GM18498 (cell line): ENCODE results near the gene ROPN1B.
"Not testable (repeated sequence)": the region's sequence is repeated elsewhere in the genome, so short reads cannot be mapped to it uniquely, and the experiment has no call there.

ENCODE experiments used
- ATAC-seq: cut with Tn5 transposase; IDR thresholded peaks from one replicate; pipeline ENCODE4 v1.9.1; 2021; ENCODE audit warnings: mild to moderate bottlenecking, moderate library complexity; ENCODE audit not compliant: unreplicated experiment

ROPN1B gene

DNA sequence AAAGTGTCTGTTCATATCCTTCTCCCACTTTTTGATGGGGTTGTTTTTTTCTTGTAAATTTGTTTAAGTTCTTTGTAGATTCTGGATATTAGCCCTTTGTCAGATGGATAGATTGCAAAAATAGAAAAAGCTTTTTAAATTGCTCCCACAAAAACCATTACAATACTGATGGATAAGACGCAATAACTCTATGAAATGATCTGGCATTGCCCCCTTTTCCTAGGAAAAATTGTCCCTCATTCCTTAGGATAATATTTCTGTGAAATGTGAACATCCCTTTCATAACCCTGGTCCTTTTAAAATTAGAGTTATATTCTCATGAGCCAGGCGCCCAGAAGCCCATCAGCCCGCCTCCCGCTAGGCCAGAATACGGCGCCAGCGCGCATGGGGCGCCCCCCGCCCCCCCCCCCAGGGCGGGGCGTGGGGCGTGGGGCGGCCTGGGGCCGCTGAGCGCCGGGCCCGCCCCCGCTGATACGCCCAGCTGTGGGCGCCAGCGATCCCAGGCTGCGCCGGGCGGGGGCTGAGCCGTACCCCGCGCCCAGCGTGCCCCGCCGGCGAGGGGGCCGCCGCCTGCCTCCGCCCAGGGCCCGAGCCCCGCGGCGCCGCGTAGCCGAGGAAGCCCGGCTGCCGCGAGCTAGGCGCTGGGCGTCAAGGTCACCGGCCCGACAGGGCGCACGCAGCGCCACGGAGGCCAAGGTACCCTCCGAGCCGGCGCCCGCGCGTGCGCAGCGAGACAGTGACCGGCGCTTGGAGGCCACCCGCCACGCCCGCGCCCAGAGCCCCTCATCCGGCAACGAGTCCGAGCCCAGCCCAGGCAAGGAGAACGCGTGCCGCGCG, 11.1 kb upstream of the ROPN1B start:
- ATAC-seq = no peak

DNA sequence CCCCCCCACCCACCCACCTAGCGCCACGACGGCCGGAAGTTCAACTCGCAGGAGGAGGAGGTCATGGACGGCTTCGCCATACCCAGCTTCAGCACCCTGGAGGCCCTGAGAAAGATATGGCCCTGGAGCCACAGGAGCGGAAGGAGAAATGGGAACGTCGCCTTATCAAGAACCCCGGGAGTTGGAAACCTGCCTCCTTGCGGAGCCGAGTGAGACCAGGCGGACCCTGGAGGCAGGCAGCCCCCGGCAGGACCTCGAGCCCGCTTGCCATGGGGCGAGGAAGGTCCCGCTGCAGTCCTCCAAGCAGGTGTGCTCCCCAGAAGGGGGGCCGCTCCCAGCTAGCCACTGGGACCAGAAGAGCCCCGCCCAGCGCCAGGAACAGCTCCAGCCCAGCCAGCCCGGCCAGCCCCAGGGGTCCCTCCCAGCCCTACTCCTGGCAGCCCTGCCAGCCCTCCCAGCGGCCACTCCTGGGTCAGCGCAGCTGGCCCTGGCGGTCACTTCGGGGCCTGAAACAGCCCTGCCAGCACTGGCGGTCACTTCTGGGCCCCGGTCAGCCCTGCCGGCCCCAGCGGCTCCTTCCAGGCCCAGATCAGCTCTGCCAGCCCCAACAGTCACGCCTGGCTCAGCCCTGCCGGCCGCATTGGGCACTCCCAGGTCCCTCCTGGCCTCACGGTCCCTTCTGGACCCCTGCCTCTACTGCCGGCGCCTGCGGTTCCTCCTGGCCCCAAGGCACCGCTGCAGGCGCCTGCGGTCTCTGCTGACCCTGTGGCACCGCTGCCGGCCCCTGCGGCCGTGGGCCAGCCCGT, 10.3 kb upstream of the ROPN1B start:
- ATAC-seq = no peak

GRCh38 chr3:125959317-125960065, 9.5 kb upstream of the ROPN1B start:
- no peak for ATAC-seq

GRCh38 chr3:125960066-125960424, 8.9 kb upstream of the ROPN1B start:
- ATAC-seq = no peak

- no peak for ATAC-seq
Observed at GRCh38 chr3:125960456-125961288, 8.3 kb upstream of the ROPN1B start.

GRCh38 chr3:125961289-125961589, 7.7 kb upstream of the ROPN1B start:
- ATAC-seq = no peak

GRCh38 chr3:125963834-125964233, 5.1 kb upstream of the ROPN1B start:
- not testable (repeated sequence) for ATAC-seq

- no peak for ATAC-seq
Observed at GRCh38 chr3:125965505-125965904, 3.5 kb upstream of the ROPN1B start.

GRCh38 chr3:125967156-125967555, 1.8 kb upstream of the ROPN1B start:
- ATAC-seq = no peak

DNA sequence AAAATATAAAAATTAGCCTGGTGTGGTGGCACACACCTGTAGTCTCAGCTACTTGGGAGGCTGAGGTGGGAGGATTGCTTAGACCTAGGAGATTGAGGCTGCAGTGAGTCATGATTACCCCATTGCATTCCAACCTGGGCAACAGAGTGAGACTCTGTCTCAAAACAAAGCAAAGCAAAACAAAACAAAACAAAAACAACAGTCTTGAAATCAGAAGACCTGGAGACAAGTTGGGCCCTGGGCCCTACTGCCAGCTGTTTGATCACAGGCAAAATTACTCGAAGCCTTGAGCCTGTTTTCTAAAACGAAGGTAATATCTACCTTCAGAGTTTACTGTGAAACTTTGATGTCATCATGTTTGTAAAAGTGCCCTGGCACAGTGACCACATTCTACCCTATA, 857 bp upstream of the ROPN1B start:
- ATAC-seq = not testable (repeated sequence)

- ATAC-seq = peak; percentile 55
Observed at GRCh38 chr3:125971997-125972944, 3.3 kb downstream of the ROPN1B start.

GRCh38 chr3:125975245-125976002, 6.4 kb downstream of the ROPN1B start:
- ATAC-seq = not testable (repeated sequence)

GRCh38 chr3:125976003-125976390, 7.0 kb downstream of the ROPN1B start:
- ATAC-seq = not testable (repeated sequence)

DNA sequence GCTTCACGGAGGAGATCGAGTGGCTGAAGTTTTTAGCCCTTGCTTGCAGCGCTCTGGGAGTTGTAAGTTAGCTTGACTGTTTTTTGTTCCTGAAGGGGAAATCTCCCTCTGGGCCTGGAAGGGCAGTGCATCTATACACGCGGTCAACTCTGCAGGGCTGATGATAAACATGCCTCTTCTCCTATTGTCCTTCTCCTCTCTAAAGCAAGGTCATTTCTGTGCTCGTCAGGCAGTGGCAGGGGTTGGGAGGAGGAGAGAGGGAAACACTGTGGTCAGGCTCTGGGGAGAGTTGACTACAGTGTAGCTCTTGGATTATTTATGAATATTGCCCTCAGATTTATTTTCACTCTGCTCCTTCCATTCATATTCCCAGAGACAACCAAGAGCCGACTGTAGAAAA, 8.1 kb downstream of the ROPN1B start:
- not testable (repeated sequence) for ATAC-seq

- not testable (repeated sequence) for ATAC-seq
Observed at GRCh38 chr3:125984951-125985350, 16.0 kb downstream of the ROPN1B start.

GRCh38 chr3:125990253-125990970, 21.4 kb downstream of the ROPN1B start:
- peak; percentile 95 for ATAC-seq

GRCh38 chr3:125996751-125997150, 27.8 kb downstream of the ROPN1B start:
- not testable (repeated sequence) for ATAC-seq

GRCh38 chr3:126002189-126002588, 33.2 kb downstream of the ROPN1B start:
- ATAC-seq = no peak
